GM12801 (cell line): ENCODE results near the gene CHML.

Experiments
- CTCF ChIP-seq: IDR thresholded peaks from one replicate; pipeline ENCODE4 v1.5.1; 2011; ENCODE audit warnings: control low read depth; ENCODE audit not compliant: insufficient read length; ENCODE audit errors: extremely low read depth

The CHML gene

GRCh38 chr1:241677201-241677600 lies 37.0 kb upstream of the CHML start:
- no peak for TF ChIP-seq CTCF

- TF ChIP-seq CTCF, result no peak
Measured at GRCh38 chr1:241675983-241676382, 35.8 kb upstream of the CHML start.

- no peak for TF ChIP-seq CTCF
Measured at GRCh38 chr1:241674805-241675384, 34.7 kb upstream of the CHML start.

- no peak for TF ChIP-seq CTCF
Measured at GRCh38 chr1:241672301-241672700, 32.1 kb upstream of the CHML start.

DNA sequence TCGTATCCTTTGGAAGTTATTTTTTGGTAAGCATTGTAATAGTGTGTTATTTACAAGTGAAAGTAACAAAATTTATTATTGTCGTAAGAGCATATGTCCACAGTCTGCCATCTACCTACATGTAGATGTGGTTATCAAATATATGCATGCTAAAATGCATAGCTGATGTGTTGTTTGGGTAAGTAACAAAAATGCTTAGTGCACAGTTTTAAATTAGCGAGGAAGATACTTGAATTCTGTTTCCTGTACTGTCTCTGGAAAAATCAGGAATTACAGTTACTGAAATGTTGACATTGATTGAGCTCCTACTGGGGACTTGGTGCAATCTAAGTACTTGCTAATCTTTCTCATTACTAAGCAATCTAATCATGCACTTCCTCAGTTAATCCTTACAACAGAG lies 26.2 kb upstream of the CHML start:
- TF ChIP-seq CTCF, result no peak

DNA sequence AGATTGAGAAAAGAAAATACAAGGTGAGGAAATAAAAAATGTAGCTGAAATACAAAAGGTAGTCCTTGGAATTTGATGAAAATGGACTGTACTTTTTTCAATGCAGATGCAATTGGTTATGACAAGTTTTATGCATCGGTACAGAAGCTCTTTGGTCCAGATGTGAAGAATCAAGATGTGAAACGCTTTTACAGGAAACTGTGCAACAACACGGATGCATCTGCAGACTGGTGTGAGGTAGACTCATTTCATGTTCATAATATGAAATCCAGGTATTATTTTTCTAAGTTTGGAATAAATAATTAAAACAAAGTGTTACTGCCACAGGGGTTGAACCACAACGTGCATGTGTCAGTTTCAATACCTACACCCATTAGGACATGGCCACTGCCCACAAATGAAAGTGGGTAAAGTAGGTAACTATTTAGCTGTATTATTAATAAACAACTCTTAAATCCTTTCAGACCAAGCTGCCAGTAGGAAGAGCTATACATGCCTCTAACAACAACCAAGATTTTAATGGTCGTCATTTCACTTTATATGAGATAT lies 20.3 kb upstream of the CHML start:
- no peak for TF ChIP-seq CTCF

DNA sequence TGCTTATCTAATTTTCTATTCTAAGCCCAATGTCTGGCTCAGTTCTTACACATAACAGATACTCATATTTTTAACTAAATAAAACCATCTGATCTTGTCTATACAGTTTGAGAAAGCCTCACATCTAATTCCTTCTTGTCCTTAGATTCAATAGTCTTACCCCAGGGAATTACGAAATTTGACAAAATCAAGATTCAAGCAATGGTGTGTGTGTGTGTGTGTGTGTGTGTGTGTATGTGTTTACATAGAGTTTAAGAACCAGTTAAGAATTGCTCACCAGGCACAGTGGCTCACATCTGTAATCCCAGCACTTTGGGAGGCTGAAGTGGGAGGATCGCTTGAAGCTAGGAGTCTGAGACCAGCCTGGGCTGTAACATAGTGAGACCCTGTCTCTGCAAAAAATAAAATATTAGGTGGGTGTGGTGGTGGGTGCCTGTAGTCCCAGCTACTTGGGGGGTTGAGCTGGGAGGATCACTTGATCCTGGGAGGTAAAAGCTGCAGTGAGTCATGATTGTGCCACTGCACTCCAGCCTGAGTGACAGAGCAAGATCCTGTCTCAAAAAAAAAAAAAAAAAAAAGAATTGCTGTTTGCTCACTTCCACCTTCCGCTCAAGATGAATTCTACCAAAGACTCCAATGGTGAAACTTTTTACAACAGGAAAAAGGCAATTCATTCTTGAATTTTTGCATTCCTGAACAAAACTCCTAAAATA lies 18.1 kb upstream of the CHML start:
- no peak for TF ChIP-seq CTCF
